Neural cell (in vitro differentiated cells): ENCODE results near the gene GASK1A. TPM values are rescaled to one million over a fixed set of nuclear protein-coding genes. Genes with fewer than 3 reads are reported as not detected.

Experiments used
- H2AFZ ChIP-seq: fragments of 200-600, 300-800 bp; sonication (generic), shearing (Covaris generic); 2 replicates; pipeline ENCODE4 v1.6.0; 2014; ENCODE audit warnings: low read depth, mild to moderate bottlenecking, antibody characterized with exemption, low read length, moderate library complexity
- H3F3A ChIP-seq: fragments of 200-600 bp; shearing (Covaris generic); 2 replicates; pipeline ENCODE4 v1.6.1; 2016; ENCODE audit warnings: mild to moderate bottlenecking, moderate library complexity, mixed read lengths, antibody characterized with exemption, low read length; ENCODE audit not compliant: insufficient read depth, poor library complexity, severe bottlenecking
- H3K27ac ChIP-seq: fragments of 200-600, 300-800 bp; sonication (generic), shearing (Covaris generic); 2 replicates; pipeline ENCODE4 v1.5.1; 2014; ENCODE audit warnings: mild to moderate bottlenecking, low read length, moderate library complexity
- H3K27me3 ChIP-seq: fragments of 300-800, 200-600 bp; sonication (generic), shearing (Covaris generic); 2 replicates; pipeline ENCODE4 v1.6.0; 2014; ENCODE audit warnings: mild to moderate bottlenecking, low read depth, low read length, moderate library complexity; ENCODE audit not compliant: insufficient read depth
- H3K36me3 ChIP-seq: fragments of 300-800, 200-600 bp; sonication (generic), shearing (Covaris generic); 2 replicates; pipeline ENCODE4 v1.5.1; 2014; ENCODE audit warnings: mild to moderate bottlenecking, antibody characterized with exemption, low read length, moderate library complexity; ENCODE audit not compliant: insufficient read depth
- H3K4me2 ChIP-seq: fragments of 300-800, 200-600 bp; sonication (generic), shearing (Covaris generic); 2 replicates; pipeline ENCODE4 v1.6.0; 2014; ENCODE audit warnings: mild to moderate bottlenecking, low read length
- H3K4me3 ChIP-seq: fragments of 300-800, 200-600 bp; sonication (generic), shearing (Covaris generic); 2 replicates; pipeline ENCODE4 v1.5.1; 2014; ENCODE audit warnings: mild to moderate bottlenecking, low read length, moderate library complexity
- H3K79me2 ChIP-seq: fragments of 200-600 bp; shearing (Covaris generic); replicated peaks from 2 replicates; pipeline ENCODE4 v1.6.0; 2014; ENCODE audit warnings: mild to moderate bottlenecking, low read length, moderate library complexity; ENCODE audit not compliant: insufficient read depth
- H3K9ac ChIP-seq: fragments of 300-800, 200-600 bp; sonication (generic), shearing (Covaris generic); 2 replicates; pipeline ENCODE4 v1.6.1; 2016; ENCODE audit warnings: mild to moderate bottlenecking, low read length, mixed read lengths
- H3K9me2 ChIP-seq: fragments of 200-600 bp; shearing (Covaris generic); 2 replicates; pipeline ENCODE4 v1.6.1; 2016; ENCODE audit warnings: mild to moderate bottlenecking, low read length, mixed read lengths; ENCODE audit not compliant: insufficient read depth
- H3K9me3 ChIP-seq: fragments of 200-600, 300-800 bp; sonication (generic), shearing (Covaris generic); 2 replicates; pipeline ENCODE4 v1.6.1; 2016; ENCODE audit warnings: mild to moderate bottlenecking, mixed run types, low read length, moderate library complexity, mixed read lengths
- H4K20me1 ChIP-seq: fragments of 200-600 bp; shearing (Covaris generic); 2 replicates; pipeline ENCODE4 v1.6.1; 2016; ENCODE audit warnings: mild to moderate bottlenecking, mixed run types; ENCODE audit not compliant: insufficient read depth
- EP300 ChIP-seq: fragments of 450-650 bp; conservative IDR thresholded peaks from 2 replicates; pipeline ENCODE4 v1.6.1; 2014; ENCODE audit warnings: antibody characterized with exemption, mild to moderate bottlenecking, moderate library complexity; ENCODE audit not compliant: poor library complexity, severe bottlenecking
- EZH2 ChIP-seq: fragments of 200-600, 300-800 bp; shearing (Covaris generic), sonication (generic); IDR thresholded peaks from 2 replicates; pipeline ENCODE4 v1.6.1; 2014; ENCODE audit warnings: antibody characterized with exemption, low read length, borderline replicate concordance, mild to moderate bottlenecking; ENCODE audit not compliant: insufficient read depth, poor library complexity, severe bottlenecking
- MXI1 ChIP-seq: fragments of 450-650 bp; conservative IDR thresholded peaks from 2 replicates; pipeline ENCODE4 v1.6.1; 2014; ENCODE audit warnings: antibody characterized with exemption, mild to moderate bottlenecking; ENCODE audit not compliant: poor library complexity, severe bottlenecking
- POLR2AphosphoS5 ChIP-seq: IDR thresholded peaks from 2 replicates; pipeline ENCODE4 v1.6.1; 2012
- RAD21 ChIP-seq: fragments of 450-650 bp; conservative IDR thresholded peaks from 2 replicates; pipeline ENCODE4 v1.6.1; 2014; ENCODE audit warnings: antibody characterized with exemption, mild to moderate bottlenecking, moderate library complexity
- REST ChIP-seq: IDR thresholded peaks from 2 replicates; pipeline ENCODE4 v1.6.1; 2012; ENCODE audit warnings: borderline replicate concordance
- SMC3 ChIP-seq: fragments of 450-650 bp; conservative IDR thresholded peaks from 2 replicates; pipeline ENCODE4 v1.6.1; 2014; ENCODE audit warnings: antibody characterized with exemption, mild to moderate bottlenecking, moderate library complexity; ENCODE audit not compliant: poor library complexity
- TAF1 ChIP-seq: IDR thresholded peaks from 2 replicates; pipeline ENCODE4 v1.6.1; 2012; ENCODE audit warnings: low read depth
- polyA plus RNA-seq: library from polyadenylated mRNA; depleted of rRNA; stranded (reverse); fragments of >200 nt; gene quantifications from 2 replicates; pipeline ENCODE4 v1.2.3, GENCODE V29; 2014
- TF ChIP-seq, protein P1 (sequence below): fragments of 450-650 bp; IDR thresholded peaks from 2 replicates; pipeline ENCODE4 v1.5.1; 2014; ENCODE audit warnings: antibody characterized with exemption, mild to moderate bottlenecking, moderate library complexity; ENCODE audit not compliant: poor library complexity, severe bottlenecking

Gene GASK1A
- polyA plus RNA-seq, 1 donor from 2014 or later: not detected

- H3K9me3 ChIP-seq: no peaks in the 10 kb centered on the region
- no peak overlapping the region for H3K27ac ChIP-seq
- no peaks in the 10 kb centered on the region for H3F3A ChIP-seq
- no peaks in the 10 kb centered on the region for H3K79me2 ChIP-seq
- no peak for TF ChIP-seq MXI1
- no peak for TF ChIP-seq POLR2AphosphoS5
- no peak for TF ChIP-seq REST
- no peak for TF ChIP-seq EP300
- TF ChIP-seq TAF1: no peak
- TF ChIP-seq SMC3: no peak
- TF ChIP-seq EZH2: no peak
- TF ChIP-seq, protein P1, sequence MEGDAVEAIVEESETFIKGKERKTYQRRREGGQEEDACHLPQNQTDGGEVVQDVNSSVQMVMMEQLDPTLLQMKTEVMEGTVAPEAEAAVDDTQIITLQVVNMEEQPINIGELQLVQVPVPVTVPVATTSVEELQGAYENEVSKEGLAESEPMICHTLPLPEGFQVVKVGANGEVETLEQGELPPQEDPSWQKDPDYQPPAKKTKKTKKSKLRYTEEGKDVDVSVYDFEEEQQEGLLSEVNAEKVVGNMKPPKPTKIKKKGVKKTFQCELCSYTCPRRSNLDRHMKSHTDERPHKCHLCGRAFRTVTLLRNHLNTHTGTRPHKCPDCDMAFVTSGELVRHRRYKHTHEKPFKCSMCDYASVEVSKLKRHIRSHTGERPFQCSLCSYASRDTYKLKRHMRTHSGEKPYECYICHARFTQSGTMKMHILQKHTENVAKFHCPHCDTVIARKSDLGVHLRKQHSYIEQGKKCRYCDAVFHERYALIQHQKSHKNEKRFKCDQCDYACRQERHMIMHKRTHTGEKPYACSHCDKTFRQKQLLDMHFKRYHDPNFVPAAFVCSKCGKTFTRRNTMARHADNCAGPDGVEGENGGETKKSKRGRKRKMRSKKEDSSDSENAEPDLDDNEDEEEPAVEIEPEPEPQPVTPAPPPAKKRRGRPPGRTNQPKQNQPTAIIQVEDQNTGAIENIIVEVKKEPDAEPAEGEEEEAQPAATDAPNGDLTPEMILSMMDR: no peak
- no peaks in the 10 kb centered on the region for H3K27me3 ChIP-seq
- H3K9ac ChIP-seq: no peak overlapping the region
- no peaks in the 10 kb centered on the region for H3K9me2 ChIP-seq
- H3K36me3 ChIP-seq: no peaks in the 10 kb centered on the region
- H2AFZ ChIP-seq: no peak overlapping the region
- H3K4me3 ChIP-seq: no peak overlapping the region
- no peaks in the 10 kb centered on the region for H4K20me1 ChIP-seq
- H3K4me2 ChIP-seq: no peak overlapping the region
These were observed 12.5 kb downstream of the GASK1A start for GRCh38 chr3:42991341-42992315.

- no peak overlapping the region for H3K4me3 ChIP-seq
- H4K20me1 ChIP-seq: no peaks in the 10 kb centered on the region
- no peak overlapping the region for H3K9ac ChIP-seq
- TF ChIP-seq MXI1: no peak
- TF ChIP-seq TAF1: no peak
- TF ChIP-seq REST: no peak
- TF ChIP-seq POLR2AphosphoS5: no peak
- TF ChIP-seq RAD21: no peak
- no peak for TF ChIP-seq SMC3
- TF ChIP-seq EZH2: no peak
- TF ChIP-seq, protein P1: no peak
- no peak for TF ChIP-seq EP300
- H3K4me2 ChIP-seq: no peak overlapping the region
- H3K27ac ChIP-seq: no peak overlapping the region
- H3K36me3 ChIP-seq: no peaks in the 10 kb centered on the region
- no peaks in the 10 kb centered on the region for H3F3A ChIP-seq
- H2AFZ ChIP-seq: no peak overlapping the region
- H3K27me3 ChIP-seq: no peaks in the 10 kb centered on the region
- H3K9me2 ChIP-seq: no peaks in the 10 kb centered on the region
- H3K9me3 ChIP-seq: no peaks in the 10 kb centered on the region
- no peaks in the 10 kb centered on the region for H3K79me2 ChIP-seq
These were observed 15.5 kb downstream of the GASK1A start for GRCh38 chr3:42994595-42994994.
